A673 (cell line): ENCODE results near the gene HS6ST2.

Experiments used
- CTCF ChIP-seq: fragments of 300-800, 200-600 bp; sonication (generic); conservative IDR thresholded peaks from 2 replicates; pipeline ENCODE4 v1.5.1; 2017; ENCODE audit warnings: low read depth, mild to moderate bottlenecking, antibody characterized with exemption, low read length, moderate library complexity, mixed read lengths
- EZH2 ChIP-seq: fragments of 200-600 bp; sonication (generic); IDR thresholded peaks from 2 replicates; pipeline ENCODE4 v1.6.1; 2017; ENCODE audit warnings: borderline replicate concordance, low read depth, mild to moderate bottlenecking, mixed read lengths, antibody characterized with exemption, low read length; ENCODE audit not compliant: poor library complexity, severe bottlenecking

GRCh38 chrX:132820675-132821074 lies 137.8 kb downstream of the HS6ST2 start:
- TF ChIP-seq CTCF (no peak), EZH2 (no peak)
